RPMI7951 (cell line): ENCODE measurements around the gene TSKS. TPM values are rescaled to one million over a fixed set of nuclear protein-coding genes. Genes with fewer than 3 reads are reported as not detected.
"Not testable (repeated sequence)": the region's sequence is repeated elsewhere in the genome, so short reads cannot be mapped to it uniquely, and the experiment has no call there.

ENCODE experiments used
- DNase-seq: peaks from one replicate; pipeline ENCODE4 v3.0.0-alpha.2; 2012; ENCODE audit warnings: low read depth
- total RNA-seq: library from RNA; depleted of rRNA; stranded (reverse); fragments of >200 nt; shearing (Covaris generic); gene quantifications from 2 replicates; pipeline ENCODE4 v1.2.3, GENCODE V29; 2014

Gene TSKS
- total RNA-seq, 1 experiment from 2014 or later: not detected

GRCh38 chr19:49766007-49766929, 3.2 kb upstream of the TSKS start:
- peak; percentile 100 for DNase-seq

GRCh38 chr19:49764341-49764740, 1.2 kb upstream of the TSKS start:
- no peak for DNase-seq

- DNase-seq: peak; percentile 21
Measured at GRCh38 chr19:49761625-49762311, 1.3 kb downstream of the TSKS start.

- DNase-seq: no peak
Measured at GRCh38 chr19:49761249-49761624, 1.9 kb downstream of the TSKS start.

- DNase-seq: peak; percentile 77
Measured at GRCh38 chr19:49758292-49758691, 4.8 kb downstream of the TSKS start.

GRCh38 chr19:49755956-49756355, 7.2 kb downstream of the TSKS start:
- no peak for DNase-seq

- DNase-seq: no peak
Measured at GRCh38 chr19:49752701-49753100, 10.4 kb downstream of the TSKS start.

GRCh38 chr19:49749771-49750170, 13.3 kb downstream of the TSKS start:
- DNase-seq: no peak

GRCh38 chr19:49749055-49749716, 13.9 kb downstream of the TSKS start:
- peak; percentile 41 for DNase-seq

- peak; percentile 61 for DNase-seq
Measured at GRCh38 chr19:49746206-49746958, 16.7 kb downstream of the TSKS start.

GRCh38 chr19:49744946-49745381, 18.1 kb downstream of the TSKS start:
- DNase-seq: no peak

- peak; percentile 56 for DNase-seq
Measured at GRCh38 chr19:49741210-49741844, 21.8 kb downstream of the TSKS start.

- DNase-seq: no peak
Measured at GRCh38 chr19:49739933-49740332, 23.2 kb downstream of the TSKS start.

- no peak for DNase-seq
Measured at GRCh38 chr19:49739098-49739497, 24.0 kb downstream of the TSKS start.

GRCh38 chr19:49738268-49738667, 24.8 kb downstream of the TSKS start:
- DNase-seq: no peak

GRCh38 chr19:49730166-49730565, 32.9 kb downstream of the TSKS start:
- no peak for DNase-seq

GRCh38 chr19:49727217-49728030, 35.7 kb downstream of the TSKS start:
- no peak for DNase-seq

GRCh38 chr19:49719420-49719819, 43.7 kb downstream of the TSKS start:
- not testable (repeated sequence) for DNase-seq

- no peak for DNase-seq
Measured at GRCh38 chr19:49718991-49719390, 44.1 kb downstream of the TSKS start.

- DNase-seq: no peak
Measured at GRCh38 chr19:49718511-49718910, 44.6 kb downstream of the TSKS start.
